Trophoblast cell (in vitro differentiated cells and primary cell): ENCODE measurements around the gene SPACA6.

ENCODE experiments used
- DNase-seq, 2 donors: peaks; one replicate each; pipeline ENCODE4 v3.0.0-alpha.2; 2016
- H2AFZ ChIP-seq: 2 replicates; pipeline ENCODE4 v1.6.1; 2013; ENCODE audit warnings: low read length, moderate library complexity, mild to moderate bottlenecking; ENCODE audit not compliant: insufficient read depth, poor library complexity
- H2AK5ac ChIP-seq: 2 replicates; pipeline ENCODE4 v1.6.1; 2013; ENCODE audit warnings: mild to moderate bottlenecking, low read length
- H2BK120ac ChIP-seq: 2 replicates; pipeline ENCODE4 v1.6.1; 2013; ENCODE audit warnings: low read length, mild to moderate bottlenecking, moderate library complexity; ENCODE audit not compliant: insufficient read depth, poor library complexity
- H2BK12ac ChIP-seq: 2 replicates; pipeline ENCODE4 v1.6.1; 2013; ENCODE audit warnings: mild to moderate bottlenecking, low read length, moderate library complexity
- H2BK5ac ChIP-seq: 2 replicates; pipeline ENCODE4 v1.6.1; 2013; ENCODE audit warnings: low read length, low read depth, moderate library complexity, mild to moderate bottlenecking; ENCODE audit not compliant: poor library complexity
- H3K14ac ChIP-seq: 2 replicates; pipeline ENCODE4 v1.6.1; 2013; ENCODE audit warnings: mild to moderate bottlenecking, low read length
- H3K18ac ChIP-seq: 2 replicates; pipeline ENCODE4 v1.6.1; 2013; ENCODE audit warnings: mild to moderate bottlenecking, low read length
- H3K23ac ChIP-seq: 2 replicates; pipeline ENCODE4 v1.6.1; 2013; ENCODE audit warnings: low read length
- H3K27ac ChIP-seq: 2 replicates; pipeline ENCODE4 v1.5.1; 2013; ENCODE audit warnings: low read depth, mild to moderate bottlenecking, inconsistent platforms, low read length, moderate library complexity
- H3K27me3 ChIP-seq: 2 replicates; pipeline ENCODE4 v1.6.1; 2013; ENCODE audit warnings: inconsistent platforms, mild to moderate bottlenecking, low read length, moderate library complexity; ENCODE audit not compliant: insufficient read depth
- H3K36me3 ChIP-seq, 2 experiments: 1 replicate in 1 of 2; 2 replicates in 1 of 2; pipeline ENCODE4 v1.6.1; 2013; ENCODE audit warnings: low read length in 2 of 2, mild to moderate bottlenecking in 2 of 2, moderate library complexity in 1 of 2; ENCODE audit not compliant: insufficient read depth in 2 of 2, control insufficient read depth in 1 of 2
- H3K4ac ChIP-seq: 2 replicates; pipeline ENCODE4 v1.6.1; 2013; ENCODE audit warnings: low read depth, mild to moderate bottlenecking, low read length, moderate library complexity
- H3K4me1 ChIP-seq, 2 experiments: 1 replicate in 1 of 2; 2 replicates in 1 of 2; pipeline ENCODE4 v1.6.1; 2013; ENCODE audit warnings: low read length in 2 of 2, mild to moderate bottlenecking in 2 of 2, moderate library complexity in 1 of 2; ENCODE audit not compliant: insufficient read depth in 2 of 2, control insufficient read depth in 1 of 2
- H3K4me2 ChIP-seq: 2 replicates; pipeline ENCODE4 v1.6.1; 2013; ENCODE audit warnings: inconsistent platforms, mild to moderate bottlenecking, low read length, moderate library complexity
- H3K4me3 ChIP-seq: 2 replicates; pipeline ENCODE4 v1.5.1; 2013; ENCODE audit warnings: mild to moderate bottlenecking, low read depth, low read length, inconsistent platforms
- H3K79me1 ChIP-seq: one replicate; pipeline ENCODE4 v1.6.1; 2013; ENCODE audit warnings: low read length
- H3K79me2 ChIP-seq: 2 replicates; pipeline ENCODE4 v1.6.1; 2013; ENCODE audit warnings: low read length, mild to moderate bottlenecking; ENCODE audit not compliant: control insufficient read depth, insufficient read depth, poor library complexity
- H3K9ac ChIP-seq: 2 replicates; pipeline ENCODE4 v1.6.1; 2013; ENCODE audit warnings: mild to moderate bottlenecking, low read length
- H3K9me3 ChIP-seq: 2 replicates; pipeline ENCODE4 v1.6.1; 2013; ENCODE audit warnings: low read depth, mild to moderate bottlenecking, control low read depth, inconsistent platforms, low read length; ENCODE audit not compliant: insufficient read depth
- H4K12ac ChIP-seq: 2 replicates; pipeline ENCODE4 v1.6.1; 2013; ENCODE audit warnings: low read depth, mild to moderate bottlenecking, low read length, moderate library complexity
- H4K8ac ChIP-seq: 2 replicates; pipeline ENCODE4 v1.6.1; 2013; ENCODE audit warnings: low read depth, mild to moderate bottlenecking, low read length, moderate library complexity
- H4K91ac ChIP-seq: one replicate; pipeline ENCODE4 v1.6.1; 2013; ENCODE audit warnings: low read depth, mild to moderate bottlenecking, low read length, moderate library complexity
- WGBS: extraction: QIAGEN DNeasy Blood & Tissue Kit; methylation state at CpG from one replicate; pipeline ENCODE4 v1.1.7; 2013; ENCODE audit warnings: missing lambda C conversion rate; ENCODE audit not compliant: insufficient read length, insufficient coverage; ENCODE audit errors: extremely low coverage; 5-methylcytosine and 5-hydroxymethylcytosine counted together

Gene SPACA6

DNA sequence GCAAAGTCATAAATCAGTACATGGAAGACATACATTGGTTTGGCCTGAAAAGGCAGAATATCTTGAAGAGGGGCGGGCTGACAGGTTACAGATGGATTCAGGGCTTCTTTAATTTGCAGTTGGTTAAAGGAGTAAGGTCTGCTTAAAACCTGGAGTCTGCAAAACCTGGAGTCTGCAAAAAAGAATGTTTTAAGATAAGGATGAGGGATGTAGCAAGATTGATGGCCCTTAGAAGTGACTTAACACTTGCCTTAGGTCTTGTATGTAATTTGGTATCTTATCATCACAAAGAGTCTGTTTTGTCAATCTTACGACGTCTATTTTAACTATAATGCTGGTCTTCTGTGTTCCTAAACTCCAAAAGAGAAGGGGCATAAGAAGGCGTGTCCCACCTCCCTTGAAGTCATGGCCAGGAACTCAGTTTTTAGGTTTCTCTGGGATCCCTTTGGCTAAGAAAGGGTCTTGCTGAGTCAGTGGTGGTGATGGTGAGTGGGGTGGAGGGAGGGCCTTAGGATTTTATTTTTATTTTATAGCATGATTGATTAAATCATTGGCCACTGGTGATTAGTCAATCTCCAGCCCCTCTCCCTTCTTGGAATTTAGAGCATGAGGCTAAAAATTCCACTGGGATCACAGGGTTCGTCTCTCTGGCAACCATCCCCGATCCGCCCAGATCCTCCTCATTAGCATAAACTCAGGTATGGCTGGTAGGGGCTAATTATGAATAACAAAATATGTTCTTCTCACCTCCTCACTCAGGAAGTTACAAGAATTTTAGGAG lies 40.8 kb downstream of the SPACA6 start:
- H3K9me3 ChIP-seq, result peaks cover 11% of the 10 kb centered on the region
- H2BK12ac ChIP-seq, result no peak overlapping the region
- H2BK5ac ChIP-seq, result no peak overlapping the region
- no peak overlapping the region for H3K18ac ChIP-seq
- no peaks in the 10 kb centered on the region for H3K27me3 ChIP-seq
- no peak overlapping the region for H3K4ac ChIP-seq
- H3K36me3 ChIP-seq, result no peaks in the 10 kb centered on the region
- no peak overlapping the region for H2AFZ ChIP-seq
- no peak overlapping the region for H2AK5ac ChIP-seq
- no peak overlapping the region for H4K8ac ChIP-seq
- no peak overlapping the region for H4K12ac ChIP-seq
- WGBS, result no CpG with 5 or more reads among the region's 7 CpGs
- H3K4me3 ChIP-seq, result no peak overlapping the region
- no peak overlapping the region for H3K4me2 ChIP-seq
- no peak overlapping the region for H3K14ac ChIP-seq
- no peaks in the 10 kb centered on the region for H3K79me2 ChIP-seq
- no peak overlapping the region for H4K91ac ChIP-seq
- H3K4me1 ChIP-seq, result peaks cover 2 to 3% of the 10 kb centered on the region in 2 experiments
- H3K27ac ChIP-seq, result no peak overlapping the region
- DNase-seq, result peak; percentile 53 to 71
- H2BK120ac ChIP-seq, result no peak overlapping the region
- no peak overlapping the region for H3K23ac ChIP-seq
- H3K79me1 ChIP-seq, result no peaks in the 10 kb centered on the region
- H3K9ac ChIP-seq, result no peak overlapping the region

DNA sequence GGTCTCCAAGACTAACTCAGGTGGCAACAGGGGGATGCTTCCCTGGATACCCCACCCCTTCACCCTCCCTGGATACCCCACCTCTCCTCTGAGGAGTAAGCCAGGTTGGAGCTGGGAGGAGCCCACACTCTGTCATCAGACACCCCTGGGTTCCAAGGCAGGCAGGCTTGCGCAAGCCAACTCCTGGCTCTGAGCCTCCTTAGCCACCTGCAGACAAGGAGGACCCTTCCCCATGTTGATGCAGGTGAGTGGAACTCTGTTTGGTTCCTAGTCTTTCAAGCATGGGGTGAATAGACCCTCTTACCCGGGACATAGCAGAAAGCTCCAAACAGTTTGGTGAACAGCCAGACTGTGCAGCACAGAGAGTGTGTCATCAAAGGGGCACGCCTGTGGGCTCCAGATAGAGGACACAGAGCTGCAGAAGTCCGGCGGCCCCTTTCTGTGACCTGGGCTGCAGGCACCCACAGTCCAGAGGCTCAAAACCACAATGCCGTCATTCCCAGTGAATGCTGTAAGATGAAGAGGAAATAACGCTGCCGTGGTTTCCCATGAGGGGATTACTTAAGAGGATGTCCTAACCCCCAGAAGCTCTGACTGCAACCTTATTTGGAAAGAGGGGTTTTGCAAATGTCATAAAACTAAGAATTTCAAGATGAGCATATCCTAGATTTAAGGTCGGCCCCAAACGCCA lies 42.8 kb downstream of the SPACA6 start:
- no peak overlapping the region for H3K18ac ChIP-seq
- no peak overlapping the region for H3K27ac ChIP-seq
- WGBS, result no CpG with 5 or more reads among the region's 10 CpGs
- no peak overlapping the region for H4K12ac ChIP-seq
- H2BK5ac ChIP-seq, result no peak overlapping the region
- no peak overlapping the region for H3K23ac ChIP-seq
- H2AK5ac ChIP-seq, result no peak overlapping the region
- no peaks in the 10 kb centered on the region for H3K79me1 ChIP-seq
- H3K14ac ChIP-seq, result no peak overlapping the region
- H3K4me1 ChIP-seq, result peaks cover 2 to 3% of the 10 kb centered on the region in 2 experiments
- H3K9ac ChIP-seq, result no peak overlapping the region
- H3K4me3 ChIP-seq, result no peak overlapping the region
- H2AFZ ChIP-seq, result no peak overlapping the region
- peak; percentile 79 to 88 for DNase-seq
- no peak overlapping the region for H4K91ac ChIP-seq
- no peak overlapping the region for H3K4me2 ChIP-seq
- H4K8ac ChIP-seq, result no peak overlapping the region
- peaks cover 8% of the 10 kb centered on the region for H3K9me3 ChIP-seq
- no peaks in the 10 kb centered on the region for H3K79me2 ChIP-seq
- H2BK12ac ChIP-seq, result no peak overlapping the region
- H3K36me3 ChIP-seq, result no peaks in the 10 kb centered on the region
- no peak overlapping the region for H3K4ac ChIP-seq
- no peaks in the 10 kb centered on the region for H3K27me3 ChIP-seq
- no peak overlapping the region for H2BK120ac ChIP-seq

DNA sequence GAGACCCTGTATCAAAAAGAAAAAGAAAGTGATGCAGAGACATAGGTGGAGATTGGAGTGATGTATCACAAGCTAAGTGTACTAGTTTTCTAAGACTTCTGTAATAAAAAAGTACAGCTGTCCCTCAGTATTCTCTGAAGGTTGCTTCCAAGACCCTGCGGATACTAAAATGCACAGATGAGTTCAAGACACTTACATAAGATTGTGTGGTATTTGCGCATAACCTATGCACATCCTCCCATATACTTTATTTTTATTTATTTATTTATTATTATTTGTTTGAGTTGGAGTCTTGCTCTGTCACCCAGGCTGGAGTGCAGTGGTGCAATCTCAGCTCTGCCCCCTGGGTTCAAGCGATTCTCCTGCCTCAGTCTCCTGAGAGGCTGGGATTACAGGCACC lies 44.3 kb downstream of the SPACA6 start:
- Histone ChIP-seq H3K27ac (no peak overlapping the region), H3K79me2 (no peaks in the 10 kb centered on the region), H3K36me3 (no peaks in the 10 kb centered on the region), H3K4me2 (no peak overlapping the region), H2AK5ac (no peak overlapping the region), H4K12ac (no peak overlapping the region), H3K23ac (no peak overlapping the region), H3K79me1 (no peaks in the 10 kb centered on the region), H3K27me3 (no peaks in the 10 kb centered on the region), H3K4ac (no peak overlapping the region), H3K9me3 (peaks cover 3% of the 10 kb centered on the region), H4K8ac (no peak overlapping the region), H3K4me3 (no peak overlapping the region), H2AFZ (no peak overlapping the region), H3K9ac (no peak overlapping the region), H3K14ac (no peak overlapping the region), H2BK12ac (no peak overlapping the region), H2BK5ac (no peak overlapping the region), H3K4me1 (peaks cover 2 to 3% of the 10 kb centered on the region in 2 experiments), H2BK120ac (no peak overlapping the region), H3K18ac (no peak overlapping the region), H4K91ac (no peak overlapping the region)
- no CpG with 5 or more reads among the region's 3 CpGs for WGBS
- no peak for DNase-seq

DNA sequence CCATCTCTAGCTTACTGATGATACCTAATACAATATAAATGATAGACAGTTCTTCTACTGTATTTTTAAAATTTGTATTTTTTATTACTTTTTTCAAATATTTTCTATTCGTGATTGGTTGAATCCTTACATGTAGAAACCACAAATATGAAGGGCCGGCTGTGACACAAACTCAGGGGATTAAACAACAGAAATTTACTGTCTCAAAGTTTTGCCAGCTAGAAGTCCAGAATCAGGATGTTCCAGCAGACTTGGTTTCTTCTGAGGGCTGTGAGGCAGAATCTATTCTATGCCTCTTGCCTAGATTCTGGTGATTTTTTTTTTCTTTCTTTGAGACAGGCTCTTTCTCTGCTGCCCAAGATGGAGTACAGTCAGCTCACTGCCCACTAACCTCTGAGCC lies 44.8 kb downstream of the SPACA6 start:
- no peak for DNase-seq
- no CpG with 5 or more reads among the region's 2 CpGs for WGBS

More for the DNA sequence above, 44.8 kb downstream of the SPACA6 start:
- H3K9ac ChIP-seq, result no peak overlapping the region
- H3K23ac ChIP-seq, result no peak overlapping the region
- no peaks in the 10 kb centered on the region for H3K36me3 ChIP-seq
- H3K18ac ChIP-seq, result no peak overlapping the region
- no peaks in the 10 kb centered on the region for H3K79me1 ChIP-seq
- no peak overlapping the region for H3K4me2 ChIP-seq
- H3K27me3 ChIP-seq, result no peaks in the 10 kb centered on the region
- no peak overlapping the region for H2AK5ac ChIP-seq
- no peak overlapping the region for H4K91ac ChIP-seq
- H3K79me2 ChIP-seq, result no peaks in the 10 kb centered on the region
- no peak overlapping the region for H2BK5ac ChIP-seq
- H3K4ac ChIP-seq, result no peak overlapping the region
- H4K12ac ChIP-seq, result no peak overlapping the region
- peaks cover 2% of the 10 kb centered on the region for H3K9me3 ChIP-seq
- H2AFZ ChIP-seq, result no peak overlapping the region
- H4K8ac ChIP-seq, result no peak overlapping the region
- H3K27ac ChIP-seq, result no peak overlapping the region
- H2BK120ac ChIP-seq, result no peak overlapping the region
- peaks cover 2 to 3% of the 10 kb centered on the region in 2 experiments for H3K4me1 ChIP-seq
- H2BK12ac ChIP-seq, result no peak overlapping the region
- H3K14ac ChIP-seq, result no peak overlapping the region
- no peak overlapping the region for H3K4me3 ChIP-seq
